HepG2 (cell line): ENCODE measurements around the gene XRCC5. TPM values are rescaled to one million over a fixed set of nuclear protein-coding genes. Genes with fewer than 3 reads are reported as not detected.

Source experiments
- ATAC-seq: fragments of 200-7000 bp; cut with Tn5 transposase; 3 replicates; pipeline ENCODE4 v1.9.1; 2020; ENCODE audit warnings: mild to moderate bottlenecking, moderate library complexity
- BruUV-seq: library from RNA; stranded (reverse); fragments of 400-500 nt; replicated peaks from 2 replicates; lab custom pipeline; 2021; lab: Mats Ljungman, UMichigan
- CTCF ChIA-PET: fragments of 300-600 bp; formaldehyde crosslinking; extraction: SDS; loops from one replicate; lab custom pipeline; 2021; ENCODE audit warnings: low total read pairs, inconsistent platforms, low intra/inter-chr PET ratio; lab: Yijun Ruan, JAX
- POLR2A ChIA-PET: fragments of 350-600 bp; sonication (Branson Sonifier 250); formaldehyde crosslinking; loops from one replicate; lab custom pipeline; 2020; ENCODE audit warnings: antibody characterized with exemption, inconsistent platforms; lab: Yijun Ruan, JAX
- DNase-seq: peaks from one replicate; pipeline ENCODE4 v3.0.0-alpha.2; 2015; ENCODE audit warnings: low spot score
- FAIRE-seq: peaks from 3 replicates; lab custom pipeline; 2011; peaks lifted over from hg19 to GRCh38; lab: Jason Lieb, UNC
- H2AFZ ChIP-seq: one replicate; pipeline ENCODE4 v1.6.1; 2011; ENCODE audit warnings: low read length, inconsistent platforms
- H3K27ac ChIP-seq: fragments of 300-600 bp; 3 replicates; pipeline ENCODE4 v1.8.0; 2011; ENCODE audit warnings: mixed run types, mild to moderate bottlenecking, mixed read lengths, low read length, inconsistent platforms; ENCODE audit not compliant: insufficient read depth; ENCODE audit errors: extremely low read length
- H3K27me3 ChIP-seq, 2 experiments: fragments of 200-600 bp in 1 of 2; 2 replicates in 1 of 2; 3 replicates in 1 of 2; pipeline versions ENCODE4 v1.6.0 to v1.8.0; 2011; ENCODE audit warnings: low read length in 2 of 2, mild to moderate bottlenecking in 2 of 2, moderate library complexity in 2 of 2, inconsistent platforms in 1 of 2; ENCODE audit not compliant: insufficient read depth in 2 of 2, control insufficient read depth in 1 of 2
- H3K36me3 ChIP-seq, 2 experiments: fragments of 200-600 bp in 1 of 2; replicated peaks in 1 of 2; 2 replicates in 1 of 2; 3 replicates in 1 of 2; pipeline versions ENCODE4 v1.5.1 to v1.8.0; 2011; ENCODE audit warnings: low read length in 2 of 2, inconsistent platforms in 1 of 2; ENCODE audit not compliant: insufficient read depth in 2 of 2, control insufficient read depth in 1 of 2
- H3K4me1 ChIP-seq: 2 replicates; pipeline ENCODE4 v1.5.1; 2012; ENCODE audit warnings: low read length, inconsistent platforms; ENCODE audit not compliant: insufficient read depth
- H3K4me2 ChIP-seq: 2 replicates; pipeline ENCODE4 v1.6.0; 2011; ENCODE audit warnings: low read depth, low read length, inconsistent platforms
- H3K4me3 ChIP-seq, 3 experiments: fragments of 200-600 bp in 1 of 3; sonication (generic), shearing (Covaris generic) in 1 of 3; replicated peaks in 1 of 3; 2 replicates each; pipeline ENCODE4 v1.5.1; 2011 to 2016; ENCODE audit warnings: low read length in 3 of 3, inconsistent platforms in 2 of 3, low read depth in 2 of 3, mild to moderate bottlenecking in 2 of 3, control low read depth in 1 of 3, mixed read lengths in 1 of 3; ENCODE audit not compliant: insufficient read depth in 1 of 3
- H3K79me2 ChIP-seq: one replicate; pipeline ENCODE4 v1.6.1; 2011; ENCODE audit warnings: low read length, inconsistent platforms; ENCODE audit not compliant: insufficient read depth
- H3K9ac ChIP-seq: 2 replicates; pipeline ENCODE4 v1.6.0; 2011; ENCODE audit warnings: mild to moderate bottlenecking, low read depth, low read length, inconsistent platforms; ENCODE audit not compliant: insufficient read depth
- H3K9me3 ChIP-seq: 2 replicates; pipeline ENCODE4 v1.5.1; 2012; ENCODE audit warnings: mild to moderate bottlenecking, low read length
- H4K20me1 ChIP-seq: 2 replicates; pipeline ENCODE4 v1.6.0; 2011; ENCODE audit warnings: inconsistent platforms, mild to moderate bottlenecking, low read length, moderate library complexity; ENCODE audit not compliant: insufficient read depth
- ATF2 ChIP-seq: sonication (generic); formaldehyde crosslinking; IDR thresholded peaks from 2 replicates; pipeline ENCODE4 v1.4.0; 2020; ENCODE audit warnings: missing genetic modification reagents
- CBFB ChIP-seq: sonication (generic); formaldehyde crosslinking; IDR thresholded peaks from 2 replicates; pipeline ENCODE4 v1.4.0; 2020; ENCODE audit warnings: missing genetic modification reagents
- ERF ChIP-seq: IDR thresholded peaks from 2 replicates; pipeline ENCODE4 v1.6.1; 2018; ENCODE audit warnings: missing biosample characterization, missing genetic modification reagents
- ETS1 ChIP-seq: sonication (generic); formaldehyde crosslinking; IDR thresholded peaks from 2 replicates; pipeline ENCODE4 v1.4.0; 2020; ENCODE audit warnings: missing genetic modification reagents
- HOXA5 ChIP-seq: sonication (generic); formaldehyde crosslinking; IDR thresholded peaks from 2 replicates; pipeline ENCODE4 v1.4.0; 2020; ENCODE audit warnings: missing genetic modification reagents
- IKZF1 ChIP-seq: fragments of 450-650 bp; IDR thresholded peaks from 2 replicates; pipeline ENCODE4 v1.7.1; 2016
- KMT2B ChIP-seq: IDR thresholded peaks from 2 replicates; pipeline ENCODE4 v1.6.1; 2016; ENCODE audit warnings: missing genetic modification reagents, missing compliant biosample characterization
- LBX2 ChIP-seq: sonication (generic); formaldehyde crosslinking; IDR thresholded peaks from 2 replicates; pipeline ENCODE4 v1.5.0; 2020; ENCODE audit warnings: missing genetic modification reagents, mild to moderate bottlenecking, borderline replicate concordance
- ZBED4 ChIP-seq: sonication (generic); formaldehyde crosslinking; IDR thresholded peaks from 2 replicates; pipeline ENCODE4 v1.4.0; 2020; ENCODE audit warnings: missing genetic modification reagents, borderline replicate concordance
- ZFAT ChIP-seq: sonication (generic); formaldehyde crosslinking; conservative IDR thresholded peaks from 2 replicates; pipeline ENCODE4 v1.8.1; 2023; ENCODE audit warnings: missing genetic modification reagents, inconsistent platforms
- ZHX2 ChIP-seq, 2 experiments: sonication (generic) in 1 of 2; formaldehyde crosslinking in 1 of 2; IDR thresholded peaks; 2 replicates each; pipeline versions ENCODE4 v1.6.1 to v1.9.0; 2014 to 2022; ENCODE audit warnings: antibody characterized with exemption in 1 of 2, borderline replicate concordance in 1 of 2, inconsistent platforms in 1 of 2, low read depth in 1 of 2, missing genetic modification reagents in 1 of 2
- WGBS: methylation state at CpG from one replicate; pipeline ENCODE4 v1.1.6; 2017; ENCODE audit warnings: low lambda C conversion rate; 5-methylcytosine and 5-hydroxymethylcytosine counted together
- in situ Hi-C: cut with HindIII; loops from 2 replicates; pipeline ENCODE4 v1.10.0; 2017; ENCODE audit warnings: low pct_unique_long_range_greater_than_20kb; ENCODE audit not compliant: extremely low pct_ligation_motif_present
- intact Hi-C: fragments of 100-400 bp; cut with micrococcal nuclease; formaldehyde crosslinking; loops from one replicate; pipeline ENCODE4 v1.10.0; 2022; ENCODE audit not compliant: unreplicated experiment
- polyA plus RNA-seq, 8 experiments: library from polyadenylated mRNA; depleted of rRNA in 3 of 8; stranded (reverse) in 7 of 8; unstranded in 1 of 8; fragments of >200 nt; fragmentation: Illumina TruSeq in 4 of 8; extraction: Trizol in 4 of 8; gene quantifications; 2 replicates each; pipeline versions ENCODE4 v1.2.1 to v1.2.3, GENCODE V29; 2011 to 2016; ENCODE audit warnings: low read depth in 4 of 8, missing spikeins in 1 of 8, mixed read lengths in 1 of 8; ENCODE audit not compliant: insufficient read depth in 1 of 8
- total RNA-seq, 5 experiments: library from RNA; depleted of rRNA; stranded (reverse); fragments of >200 nt; fragmentation: Illumina TruSeq; extraction: Trizol; gene quantifications; 2 replicates each; pipeline ENCODE4 v1.2.3, GENCODE V29; 2016; ENCODE audit warnings: low read depth in 1 of 5

XRCC5 gene
- total and polyA plus RNA-seq, 2 of the 13 experiments (the other 11 are each of a cell fraction or from before 2014, with no cell fraction given) = 264 to 454 TPM

GRCh38 chr2:216078776-216079175 lies 30.4 kb upstream of the XRCC5 start:
- Histone ChIP-seq H3K4me1 (peaks cover 85% of the 10 kb centered on the region), H3K9me3 (no peaks in the 10 kb centered on the region), H3K4me3 (peak overlapping the region; percentile 4 to 41 (median 13); a peak in 1 of 6 replicates), H3K36me3 (peaks cover 1 to 19% of the 10 kb centered on the region in 2 experiments; a peak in 4 of 5 replicates), H3K4me2 (peak overlapping the region; percentile 58), H2AFZ (no peak overlapping the region), H3K27me3 (no peaks in the 10 kb centered on the region; a peak in 1 of 5 replicates), H4K20me1 (no peaks in the 10 kb centered on the region), H3K9ac (peak overlapping the region; percentile 40; the same call in 1 of the 2 replicates), H3K27ac (peak overlapping the region; percentile 70), H3K79me2 (peaks cover 71% of the 10 kb centered on the region)
- CTCF ChIA-PET = no interaction called here
- ATAC-seq = no peak
- 0% methylated on average over 1 of the region's 1 CpG for WGBS
- POLR2A ChIA-PET = interaction anchor here (1.0 kb wide), 1 partner anchor 29 kb away, joined by 6 read pairs; no protein-coding TSS in a partner anchor
- BruUV-seq = TSS peak; percentile 20
- in situ Hi-C loops (no loop called here), intact Hi-C loops (no loop called here)
- peak; percentile 77 for FAIRE-seq
- peak; percentile 64 for DNase-seq
- TF ChIP-seq ZHX2 (IDR thresholded peaks at IDR 0.05; ENCODE audit: low read depth) (0 out of 2 replicates have a peak, but pooled peaks have one; percentile 64), ZHX2 (CRISPR knock-in tag; IDR thresholded peaks at IDR 0.05; ENCODE audit: borderline replicate concordance) (no peak), LBX2 (CRISPR knock-in tag) (no peak), ZFAT (CRISPR knock-in tag) (peak; percentile 98), HOXA5 (peak; percentile 86; the same call in 1 of the 2 replicates), ZBED4 (CRISPR knock-in tag) (peak; percentile 77), ETS1 (CRISPR knock-in tag) (no peak), CBFB (CRISPR knock-in tag) (peak; percentile 62; the same call in 1 of the 2 replicates), KMT2B (CRISPR knock-in tag) (peak; percentile 85), IKZF1 (no peak), ATF2 (CRISPR knock-in tag) (peak; percentile 96), ERF (peak; percentile 79)
